Peyer's patch (tissue), 4 donors: ENCODE measurements around the gene TAS2R42.

Experiments
- POLR2A ChIP-seq, 2 donors: fragments of 450-650 bp; IDR thresholded peaks; one replicate each; pipeline ENCODE4 v1.5.1; 2017; ENCODE audit warnings: antibody characterized with exemption in 2 of 2, mild to moderate bottlenecking in 2 of 2, moderate library complexity in 2 of 2
- TF ChIP-seq, protein P1 (sequence below), 6 experiments: fragments of 450-650 bp in 4 of 6; fragments of 200-600 bp in 2 of 6; sonication (generic) in 1 of 6; IDR thresholded peaks; one replicate each; pipeline ENCODE4 v1.5.1; 2017 to 2019; ENCODE audit warnings: antibody characterized with exemption in 6 of 6, mild to moderate bottlenecking in 3 of 6, moderate library complexity in 1 of 6

GRCh38 chr12:11143352-11143751 lies 43.4 kb downstream of the TAS2R42 start:
- TF ChIP-seq, protein P1, sequence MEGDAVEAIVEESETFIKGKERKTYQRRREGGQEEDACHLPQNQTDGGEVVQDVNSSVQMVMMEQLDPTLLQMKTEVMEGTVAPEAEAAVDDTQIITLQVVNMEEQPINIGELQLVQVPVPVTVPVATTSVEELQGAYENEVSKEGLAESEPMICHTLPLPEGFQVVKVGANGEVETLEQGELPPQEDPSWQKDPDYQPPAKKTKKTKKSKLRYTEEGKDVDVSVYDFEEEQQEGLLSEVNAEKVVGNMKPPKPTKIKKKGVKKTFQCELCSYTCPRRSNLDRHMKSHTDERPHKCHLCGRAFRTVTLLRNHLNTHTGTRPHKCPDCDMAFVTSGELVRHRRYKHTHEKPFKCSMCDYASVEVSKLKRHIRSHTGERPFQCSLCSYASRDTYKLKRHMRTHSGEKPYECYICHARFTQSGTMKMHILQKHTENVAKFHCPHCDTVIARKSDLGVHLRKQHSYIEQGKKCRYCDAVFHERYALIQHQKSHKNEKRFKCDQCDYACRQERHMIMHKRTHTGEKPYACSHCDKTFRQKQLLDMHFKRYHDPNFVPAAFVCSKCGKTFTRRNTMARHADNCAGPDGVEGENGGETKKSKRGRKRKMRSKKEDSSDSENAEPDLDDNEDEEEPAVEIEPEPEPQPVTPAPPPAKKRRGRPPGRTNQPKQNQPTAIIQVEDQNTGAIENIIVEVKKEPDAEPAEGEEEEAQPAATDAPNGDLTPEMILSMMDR (IDR thresholded peaks at IDR 0.05) = no peak
- no peak for TF ChIP-seq POLR2A (IDR thresholded peaks at IDR 0.05)
